Posterior vena cava (tissue), 2 donors: ENCODE data around the gene MYT1. TPM values are rescaled to one million over a fixed set of nuclear protein-coding genes. Genes with fewer than 3 reads are reported as not detected.
A peak's percentile ranks its signal among the peaks of the same experiment; 100 is the strongest.
"Not testable (repeated sequence)": the region's sequence is repeated elsewhere in the genome, so short reads cannot be mapped to it uniquely, and the experiment has no call there.

Source experiments
- DNase-seq: peaks from one replicate; pipeline ENCODE4 v3.0.0-alpha.2; 2020; ENCODE audit warnings: low spot score
- intact Hi-C, 2 donors: fragments of 100-400 bp; cut with DNase I; formaldehyde crosslinking; loops; one replicate each; pipeline versions ENCODE4 v1.14.1 to v1.14.2; 2022 to 2023
- total RNA-seq, 2 donors: library from RNA; stranded (reverse); fragmentation: NEBNext Ultra II Directional; extraction: Animal tissue kit (Norgen Biotek cat#: 25700); gene quantifications; one replicate each; pipeline ENCODE4 v1.2.1, GENCODE V29; 2021
- donor health status: DM: yes; HTN: yes; CAD: no.
- donor health status: DM: yes; HTN: yes; CAD: no.

Gene MYT1
- total RNA-seq, 2 donors from 2014 or later = not detected

DNA sequence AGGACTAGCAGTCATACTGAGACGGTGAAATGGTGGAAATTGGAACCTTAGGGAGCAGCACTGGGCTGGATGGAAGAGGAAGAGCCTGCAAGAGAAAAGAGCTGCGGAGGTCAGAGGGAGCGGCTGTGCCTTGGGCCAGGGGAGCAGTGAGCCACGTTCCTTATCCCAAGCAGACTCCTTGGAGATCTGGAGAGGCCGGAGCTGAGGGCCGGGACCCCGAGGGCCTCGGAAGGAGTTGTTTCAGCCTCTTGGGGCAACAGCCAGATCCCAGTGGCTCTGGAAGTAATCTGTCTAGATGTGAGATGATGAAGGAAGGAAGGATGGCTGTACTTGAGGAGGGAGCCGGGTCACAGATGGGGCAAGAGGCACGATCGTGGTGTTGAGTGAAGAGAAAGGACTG is 107.4 kb downstream of the MYT1 start:
- intact Hi-C loops = no loop called here
- no peak for DNase-seq

GRCh38 chr20:64273109-64273508 is 108.9 kb downstream of the MYT1 start:
- DNase-seq = no peak
- intact Hi-C loops = no loop called here

DNA sequence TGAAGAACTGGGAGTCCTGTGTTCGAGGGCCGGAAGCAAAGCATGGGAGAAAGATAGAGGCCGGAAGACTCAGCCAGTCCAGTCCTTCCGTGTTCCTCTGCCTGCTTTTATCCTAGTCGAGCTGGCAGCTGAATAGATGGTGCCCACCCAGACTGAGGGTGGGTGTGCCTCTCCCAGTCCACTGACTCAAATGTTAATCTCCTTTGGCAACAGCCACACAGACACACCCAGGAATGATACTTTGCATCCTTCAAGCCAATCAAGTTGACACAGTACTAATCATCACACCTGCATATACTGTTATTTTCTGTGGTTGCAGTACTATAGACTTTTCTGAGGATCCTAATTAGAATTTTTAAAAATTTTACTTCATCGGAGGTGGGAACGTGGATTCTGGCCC is 112.6 kb downstream of the MYT1 start:
- intact Hi-C loops = no loop called here
- no peak for DNase-seq

GRCh38 chr20:64277571-64278316 is 113.5 kb downstream of the MYT1 start:
- intact Hi-C loops = no loop called here
- no peak for DNase-seq

DNA sequence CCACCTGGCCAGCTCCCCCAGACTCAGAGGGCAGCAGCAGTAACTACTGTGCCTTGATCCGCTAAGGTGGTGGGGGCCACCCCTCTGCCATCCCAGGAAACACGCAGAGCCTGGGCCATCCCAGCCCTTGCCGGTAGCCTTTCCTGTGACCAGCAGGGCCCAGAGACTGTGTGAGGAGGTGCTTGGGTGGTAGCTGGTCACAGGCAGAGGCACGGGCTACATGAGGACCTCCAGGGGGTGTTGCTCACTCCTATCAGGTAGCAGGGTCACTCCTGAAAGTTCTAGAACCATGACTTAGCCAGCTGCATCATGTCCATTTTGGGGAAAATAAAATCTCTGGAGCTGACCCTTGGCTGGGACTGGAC is 114.0 kb downstream of the MYT1 start:
- no peak for DNase-seq
- intact Hi-C loops = no loop called here

- no peak for DNase-seq
- intact Hi-C loops = no loop called here
These were observed 115.7 kb downstream of the MYT1 start for GRCh38 chr20:64279826-64280459.

GRCh38 chr20:64280460-64280843 is 116.2 kb downstream of the MYT1 start:
- intact Hi-C loops = no loop called here
- no peak for DNase-seq

GRCh38 chr20:64283646-64284045 is 119.4 kb downstream of the MYT1 start:
- intact Hi-C loops = no loop called here
- no peak for DNase-seq

- DNase-seq = peak; percentile 85
- intact Hi-C loops = not testable (repeated sequence)
These were observed 121.6 kb downstream of the MYT1 start for GRCh38 chr20:64285579-64286446.

GRCh38 chr20:64286447-64287263 is 122.4 kb downstream of the MYT1 start:
- DNase-seq, intact Hi-C loops: not testable (repeated sequence)

GRCh38 chr20:64287264-64287590 is 123.0 kb downstream of the MYT1 start:
- DNase-seq, intact Hi-C loops: not testable (repeated sequence)

Other genes starting within 250 kb of the MYT1 start
- gene UCKL1, start 208.0 kb upstream of the MYT1 start, total RNA-seq = 10 to 100 TPM; 20.8 to 22.0 TPM
- gene ZNF512B, start 194.5 kb upstream of the MYT1 start, total RNA-seq = 10 to 100 TPM in 1 of 2 donors, 1 to 10 TPM in 1; 9.4 to 11.2 TPM
- gene SAMD10, start 184.8 kb upstream of the MYT1 start, total RNA-seq = 1 to 10 TPM; 1.1 to 1.5 TPM
- 10 to 100 TPM; 44.3 to 44.8 TPM for gene PRPF6, start 183.3 kb upstream of the MYT1 start, total RNA-seq
- gene C20orf204, start 128.3 kb upstream of the MYT1 start, total RNA-seq = under 1 TPM; 0.76 to 0.83 TPM
- gene SOX18, start 114.8 kb upstream of the MYT1 start, total RNA-seq = 10 to 100 TPM; 40.8 to 47.6 TPM
- 10 to 100 TPM; 39.5 to 41.3 TPM for gene TCEA2, start 101.3 kb upstream of the MYT1 start, total RNA-seq
- gene RGS19, start 84.9 kb upstream of the MYT1 start, total RNA-seq = 10 to 100 TPM; 18.0 to 19.1 TPM
- 1 to 10 TPM in 1 of 2 donors, under 1 TPM in 1; 0.76 to 1.4 TPM for gene OPRL1, start 84.4 kb upstream of the MYT1 start, total RNA-seq
- not detected for gene LKAAEAR1, start 80.1 kb upstream of the MYT1 start, total RNA-seq
- not detected for gene NPBWR2, start 56.9 kb upstream of the MYT1 start, total RNA-seq
- gene PCMTD2, start 91.3 kb downstream of the MYT1 start, total RNA-seq = 10 to 100 TPM; 25.1 to 27.0 TPM